Suppressor macrophage treated with lipopolysaccharide for 4 hours (primary cell): ENCODE results near the gene ZNF580.

ENCODE experiments used
- DNase-seq: peaks from one replicate; pipeline ENCODE4 v3.0.0-alpha.2; 2020

Gene ZNF580

GRCh38 chr19:55640577-55641425, at the start of gene ZNF580:
Gene ZNF580 (plus strand): TSS chr19:55641002. CDS start chr19:55642509, 1,507 bp downstream.
- DNase-seq: peak; percentile 61

- DNase-seq: no peak
Measured at GRCh38 chr19:55591555-55591954, 49.2 kb upstream of the ZNF580 start.

GRCh38 chr19:55592391-55593090, 48.3 kb upstream of the ZNF580 start:
- DNase-seq: no peak

- DNase-seq: no peak
Measured at GRCh38 chr19:55593096-55593772, 47.6 kb upstream of the ZNF580 start.

GRCh38 chr19:55594996-55595545, 45.7 kb upstream of the ZNF580 start:
- no peak for DNase-seq

- DNase-seq: no peak
Measured at GRCh38 chr19:55596304-55596703, 44.5 kb upstream of the ZNF580 start.

- no peak for DNase-seq
Measured at GRCh38 chr19:55597501-55597921, 43.3 kb upstream of the ZNF580 start.

- DNase-seq: no peak
Measured at GRCh38 chr19:55598034-55598433, 42.8 kb upstream of the ZNF580 start.

GRCh38 chr19:55598719-55599467, 41.9 kb upstream of the ZNF580 start:
- peak; percentile 98 for DNase-seq

GRCh38 chr19:55599468-55599841, 41.3 kb upstream of the ZNF580 start, which contains the start of gene FIZ1:
Gene FIZ1 (minus strand): TSS chr19:55599517. CDS start chr19:55597865, 1,652 bp downstream.
- DNase-seq: peak; percentile 99

GRCh38 chr19:55599842-55600661, 40.8 kb upstream of the ZNF580 start, which contains the start of gene ZNF524:
Gene ZNF524 (plus strand): TSS chr19:55600288. CDS start chr19:55602113, 1,825 bp downstream.
- peak; percentile 87 for DNase-seq

- no peak for DNase-seq
Measured at GRCh38 chr19:55600662-55601028, 40.2 kb upstream of the ZNF580 start.

GRCh38 chr19:55601084-55601483, 39.7 kb upstream of the ZNF580 start:
- peak; percentile 14 for DNase-seq

- no peak for DNase-seq
Measured at GRCh38 chr19:55602104-55603001, 38.4 kb upstream of the ZNF580 start.

GRCh38 chr19:55603115-55603514, 37.7 kb upstream of the ZNF580 start:
- no peak for DNase-seq

- no peak for DNase-seq
Measured at GRCh38 chr19:55603581-55604292, 37.1 kb upstream of the ZNF580 start.

GRCh38 chr19:55605207-55605636, 35.6 kb upstream of the ZNF580 start:
- DNase-seq: peak; percentile 97

- DNase-seq: peak; percentile 81
Measured at GRCh38 chr19:55605637-55606470, 34.9 kb upstream of the ZNF580 start, which contains the start of gene ZNF865. Gene ZNF865 (plus strand): TSS chr19:55605647. CDS start chr19:55613619, 7,972 bp downstream.

- DNase-seq: no peak
Measured at GRCh38 chr19:55606471-55606787, 34.4 kb upstream of the ZNF580 start.
